OCI-LY7 (cell line): ENCODE results near the gene SPAG6. TPM values are rescaled to one million over a fixed set of nuclear protein-coding genes. Genes with fewer than 3 reads are reported as not detected.

ENCODE experiments used
- BruUV-seq: library from RNA; stranded (reverse); fragments of 400-500 nt; replicated peaks from 2 replicates; lab custom pipeline; 2021; lab: Mats Ljungman, UMichigan
- CTCF ChIA-PET: fragments of 300-600 bp; sonication (Branson Sonifier 250); formaldehyde crosslinking; loops from one replicate; lab custom pipeline; 2022; ENCODE audit warnings: antibody characterized with exemption; ENCODE audit not compliant: unreplicated experiment; lab: Charles Lee
- POLR2A ChIA-PET: fragments of 300-600 bp; sonication (Branson Sonifier 250); formaldehyde crosslinking; loops from one replicate; lab custom pipeline; 2022; ENCODE audit warnings: antibody characterized with exemption; lab: Charles Lee
- DNase-seq: peaks from one replicate; pipeline ENCODE4 v3.0.0-alpha.2; 2015; ENCODE audit warnings: low spot score
- H2AFZ ChIP-seq: fragments of 200-600 bp; sonication (generic), shearing (Covaris generic); 2 replicates; pipeline ENCODE4 v1.6.1; 2014; ENCODE audit warnings: mild to moderate bottlenecking, antibody characterized with exemption, low read length, moderate library complexity
- H3K27ac ChIP-seq: fragments of 200-600 bp; sonication (generic); 2 replicates; pipeline ENCODE4 v1.5.1; 2014; ENCODE audit warnings: mixed run types, low read depth, mild to moderate bottlenecking, moderate library complexity, low read length, inconsistent platforms; ENCODE audit not compliant: poor library complexity, severe bottlenecking
- H3K36me3 ChIP-seq: fragments of 200-600 bp; sonication (generic); 2 replicates; pipeline ENCODE4 v1.6.1; 2014; ENCODE audit warnings: mild to moderate bottlenecking, antibody characterized with exemption, low read length, moderate library complexity, mixed read lengths; ENCODE audit not compliant: insufficient read depth
- H3K4me1 ChIP-seq: fragments of 200-600 bp; sonication (generic); 2 replicates; pipeline ENCODE4 v1.5.1; 2014; ENCODE audit warnings: mild to moderate bottlenecking, low read length; ENCODE audit not compliant: insufficient read depth, poor library complexity, severe bottlenecking
- H3K4me2 ChIP-seq: fragments of 200-600 bp; sonication (generic); 2 replicates; pipeline ENCODE4 v1.6.1; 2014; ENCODE audit warnings: mild to moderate bottlenecking, low read length
- H3K4me3 ChIP-seq: fragments of 200-600 bp; sonication (generic); 2 replicates; pipeline ENCODE4 v1.5.1; 2014; ENCODE audit warnings: mild to moderate bottlenecking, low read depth, low read length; ENCODE audit not compliant: poor library complexity, severe bottlenecking
- H3K79me2 ChIP-seq: fragments of 200-600 bp; sonication (generic); 2 replicates; pipeline ENCODE4 v1.6.1; 2016; ENCODE audit warnings: low read depth, mild to moderate bottlenecking, low read length, moderate library complexity, mixed read lengths; ENCODE audit not compliant: insufficient read depth
- H3K9me2 ChIP-seq: fragments of 200-600 bp; sonication (generic); 2 replicates; pipeline ENCODE4 v1.6.1; 2016; ENCODE audit warnings: mild to moderate bottlenecking, low read length, mixed read lengths; ENCODE audit not compliant: insufficient read depth
- H3K9me3 ChIP-seq: fragments of 200-600 bp; sonication (generic); 2 replicates; pipeline ENCODE4 v1.6.1; 2014; ENCODE audit warnings: mild to moderate bottlenecking, mixed run types, low read length, mixed read lengths
- H4K20me1 ChIP-seq: fragments of 200-600 bp; sonication (generic); 2 replicates; pipeline ENCODE4 v1.6.1; 2014; ENCODE audit warnings: mild to moderate bottlenecking, antibody characterized with exemption, low read length, moderate library complexity, mixed read lengths; ENCODE audit not compliant: insufficient read depth
- CTCF ChIP-seq: fragments of 200-600 bp; sonication (generic); conservative IDR thresholded peaks from 2 replicates; pipeline ENCODE4 v1.5.1; 2014; ENCODE audit warnings: mild to moderate bottlenecking, antibody characterized with exemption, low read length, moderate library complexity, mixed read lengths
- EZH2phosphoT487 ChIP-seq: fragments of 200-600 bp; sonication (generic); IDR thresholded peaks from 2 replicates; pipeline ENCODE4 v1.6.1; 2018; ENCODE audit warnings: low read depth, borderline replicate concordance, mild to moderate bottlenecking, mixed run types, antibody characterized with exemption, low read length, moderate library complexity, mixed read lengths
- intact Hi-C: fragments of 100-400 bp; cut with micrococcal nuclease; formaldehyde crosslinking; loops from one replicate; pipeline ENCODE4 v1.10.0; 2022; ENCODE audit not compliant: unreplicated experiment
- total RNA-seq, 2 experiments: library from RNA; depleted of rRNA in 1 of 2; stranded (reverse); fragments of >200 nt in 1 of 2; shearing (Covaris generic) in 1 of 2; gene quantifications; 2 replicates each; pipeline ENCODE4 v1.2.3, GENCODE V29; 2014 to 2022

SPAG6 gene
- total RNA-seq, 2 experiments from 2014 or later: not detected

- no TSS peak for BruUV-seq
- TF ChIP-seq CTCF: no peak
- no peak for TF ChIP-seq EZH2phosphoT487
- H3K27ac ChIP-seq: no peak overlapping the region
- no peaks in the 10 kb centered on the region for H3K9me3 ChIP-seq
- DNase-seq: no peak
- H3K36me3 ChIP-seq: no peaks in the 10 kb centered on the region
- H3K79me2 ChIP-seq: no peaks in the 10 kb centered on the region
- CTCF ChIA-PET: no interaction called here
- no peak overlapping the region for H3K4me2 ChIP-seq
- intact Hi-C loops: no loop called here
- H2AFZ ChIP-seq: no peak overlapping the region
- POLR2A ChIA-PET: interaction anchor here (0.5 to 2.6 kb wide), 7 partner anchors 13 to 652 kb away, joined by 3 to 11 read pairs (median 3); no protein-coding TSS in a partner anchor
- no peaks in the 10 kb centered on the region for H3K4me1 ChIP-seq
- H3K9me2 ChIP-seq: no peaks in the 10 kb centered on the region
- no peak overlapping the region for H3K4me3 ChIP-seq
- H4K20me1 ChIP-seq: no peaks in the 10 kb centered on the region
These were observed 19.3 kb downstream of the SPAG6 start for GRCh38 chr10:22364407-22365140.

GRCh38 chr10:22365233-22365632 lies 19.9 kb downstream of the SPAG6 start:
- H3K4me3 ChIP-seq: no peak overlapping the region
- no peak overlapping the region for H3K27ac ChIP-seq
- CTCF ChIA-PET: no interaction called here
- TF ChIP-seq EZH2phosphoT487 (no peak), CTCF (no peak)
- no peaks in the 10 kb centered on the region for H3K79me2 ChIP-seq
- H2AFZ ChIP-seq: no peak overlapping the region
- H3K36me3 ChIP-seq: no peaks in the 10 kb centered on the region
- no peak for DNase-seq
- intact Hi-C loops: no loop called here
- H4K20me1 ChIP-seq: no peaks in the 10 kb centered on the region
- H3K4me2 ChIP-seq: no peak overlapping the region
- POLR2A ChIA-PET: interaction anchor here (1.0 to 1.5 kb wide), 3 partner anchors 12 to 19 kb away, joined by 3 to 4 read pairs (median 4); no protein-coding TSS in a partner anchor
- BruUV-seq: no TSS peak
- no peaks in the 10 kb centered on the region for H3K9me3 ChIP-seq
- no peaks in the 10 kb centered on the region for H3K9me2 ChIP-seq
- peaks cover 3% of the 10 kb centered on the region for H3K4me1 ChIP-seq
